ENCODE results near the gene KRTAP10-1. TPM values are rescaled to one million over a fixed set of nuclear protein-coding genes. Genes with fewer than 3 reads are reported as not detected.
"Not testable (repeated sequence)": the region's sequence is repeated elsewhere in the genome, so short reads cannot be mapped to it uniquely, and the experiment has no call there.

KRTAP10-1 gene
- total RNA-seq, 1 experiment from 2014 or later = not detected

DNA sequence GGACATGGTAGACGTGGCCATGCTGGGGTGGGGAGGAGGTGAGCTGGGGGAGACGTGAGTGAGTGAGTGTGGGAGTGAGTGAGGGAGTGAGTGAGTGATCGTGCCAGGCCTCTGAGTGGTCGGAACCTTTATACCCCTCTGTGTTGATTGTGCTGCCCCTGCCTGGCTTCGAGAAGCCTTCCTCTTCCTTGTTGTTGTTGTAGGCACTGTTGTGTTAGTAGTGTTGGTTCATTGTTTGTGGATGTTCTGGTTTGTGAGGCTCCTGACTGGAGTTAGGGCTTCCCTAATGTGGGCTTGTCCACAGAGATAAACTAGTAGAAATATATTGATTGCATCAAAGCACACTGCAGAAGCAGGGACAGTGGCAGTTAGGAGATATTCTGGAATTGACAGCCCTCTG is 18.7 kb upstream of the KRTAP10-1 start, which contains the start of gene KRTAP10-3:
Gene KRTAP10-3 (minus strand): TSS at position 101 of the 400 bp plus-strand sequence. CDS start 80 bp downstream, at position 21.
- BruUV-seq (replicated peaks) = no TSS peak
- Histone ChIP-seq H3K4me1 (ENCODE audit: control insufficient read depth, insufficient read depth, low read length) (no peaks in the 10 kb centered on the region), H3K27me3 (ENCODE audit: control insufficient read depth, insufficient read depth, low read length) (no peaks in the 10 kb centered on the region), H3K4me3 (ENCODE audit: low read depth in 2 of 2, low read length in 2 of 2) (no peak within 1 kb of the TSS), H3K9me3 (ENCODE audit: control insufficient read depth, insufficient read depth, low read depth, low read length) (no peaks in the 10 kb centered on the region), H3K36me3 (ENCODE audit: control insufficient read depth, insufficient read depth, low read length) (no peaks in the 10 kb centered on the region), H3K27ac (ENCODE audit: low read length) (no peak within 1 kb of the TSS)
- DNase-seq (ENCODE audit: low read depth, low spot score) = no peak
- TF ChIP-seq TCF7L2 (IDR thresholded peaks at IDR 0.05; ENCODE audit: low read depth, low read length) (no peak), POLR2AphosphoS5 (IDR thresholded peaks at IDR 0.05; ENCODE audit: low read depth, low read length) (no peak), SIN3A (IDR thresholded peaks at IDR 0.05; ENCODE audit: borderline replicate concordance, insufficient read depth, low read depth, low read length) (no peak)
- TF ChIP-seq, protein P1, sequence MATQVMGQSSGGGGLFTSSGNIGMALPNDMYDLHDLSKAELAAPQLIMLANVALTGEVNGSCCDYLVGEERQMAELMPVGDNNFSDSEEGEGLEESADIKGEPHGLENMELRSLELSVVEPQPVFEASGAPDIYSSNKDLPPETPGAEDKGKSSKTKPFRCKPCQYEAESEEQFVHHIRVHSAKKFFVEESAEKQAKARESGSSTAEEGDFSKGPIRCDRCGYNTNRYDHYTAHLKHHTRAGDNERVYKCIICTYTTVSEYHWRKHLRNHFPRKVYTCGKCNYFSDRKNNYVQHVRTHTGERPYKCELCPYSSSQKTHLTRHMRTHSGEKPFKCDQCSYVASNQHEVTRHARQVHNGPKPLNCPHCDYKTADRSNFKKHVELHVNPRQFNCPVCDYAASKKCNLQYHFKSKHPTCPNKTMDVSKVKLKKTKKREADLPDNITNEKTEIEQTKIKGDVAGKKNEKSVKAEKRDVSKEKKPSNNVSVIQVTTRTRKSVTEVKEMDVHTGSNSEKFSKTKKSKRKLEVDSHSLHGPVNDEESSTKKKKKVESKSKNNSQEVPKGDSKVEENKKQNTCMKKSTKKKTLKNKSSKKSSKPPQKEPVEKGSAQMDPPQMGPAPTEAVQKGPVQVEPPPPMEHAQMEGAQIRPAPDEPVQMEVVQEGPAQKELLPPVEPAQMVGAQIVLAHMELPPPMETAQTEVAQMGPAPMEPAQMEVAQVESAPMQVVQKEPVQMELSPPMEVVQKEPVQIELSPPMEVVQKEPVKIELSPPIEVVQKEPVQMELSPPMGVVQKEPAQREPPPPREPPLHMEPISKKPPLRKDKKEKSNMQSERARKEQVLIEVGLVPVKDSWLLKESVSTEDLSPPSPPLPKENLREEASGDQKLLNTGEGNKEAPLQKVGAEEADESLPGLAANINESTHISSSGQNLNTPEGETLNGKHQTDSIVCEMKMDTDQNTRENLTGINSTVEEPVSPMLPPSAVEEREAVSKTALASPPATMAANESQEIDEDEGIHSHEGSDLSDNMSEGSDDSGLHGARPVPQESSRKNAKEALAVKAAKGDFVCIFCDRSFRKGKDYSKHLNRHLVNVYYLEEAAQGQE (IDR thresholded peaks at IDR 0.05; ENCODE audit: insufficient read depth in 1 of 2, low read depth in 2 of 2, low read length in 1 of 2) = no peak
- TF ChIP-seq, protein P2, sequence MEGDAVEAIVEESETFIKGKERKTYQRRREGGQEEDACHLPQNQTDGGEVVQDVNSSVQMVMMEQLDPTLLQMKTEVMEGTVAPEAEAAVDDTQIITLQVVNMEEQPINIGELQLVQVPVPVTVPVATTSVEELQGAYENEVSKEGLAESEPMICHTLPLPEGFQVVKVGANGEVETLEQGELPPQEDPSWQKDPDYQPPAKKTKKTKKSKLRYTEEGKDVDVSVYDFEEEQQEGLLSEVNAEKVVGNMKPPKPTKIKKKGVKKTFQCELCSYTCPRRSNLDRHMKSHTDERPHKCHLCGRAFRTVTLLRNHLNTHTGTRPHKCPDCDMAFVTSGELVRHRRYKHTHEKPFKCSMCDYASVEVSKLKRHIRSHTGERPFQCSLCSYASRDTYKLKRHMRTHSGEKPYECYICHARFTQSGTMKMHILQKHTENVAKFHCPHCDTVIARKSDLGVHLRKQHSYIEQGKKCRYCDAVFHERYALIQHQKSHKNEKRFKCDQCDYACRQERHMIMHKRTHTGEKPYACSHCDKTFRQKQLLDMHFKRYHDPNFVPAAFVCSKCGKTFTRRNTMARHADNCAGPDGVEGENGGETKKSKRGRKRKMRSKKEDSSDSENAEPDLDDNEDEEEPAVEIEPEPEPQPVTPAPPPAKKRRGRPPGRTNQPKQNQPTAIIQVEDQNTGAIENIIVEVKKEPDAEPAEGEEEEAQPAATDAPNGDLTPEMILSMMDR (IDR thresholded peaks at IDR 0.05) = no peak
- ATAC-seq = no peak
- intact Hi-C loops (cut with micrococcal nuclease; ENCODE audit: unreplicated experiment) = no loop called here
- in situ Hi-C loops (cut with HindIII; ENCODE audit: low pct_unique_long_range_greater_than_20kb, low sequenced_read_pairs) = no loop called here
- POLR2A ChIA-PET = no interaction called here
- CTCF ChIA-PET = no interaction called here

DNA sequence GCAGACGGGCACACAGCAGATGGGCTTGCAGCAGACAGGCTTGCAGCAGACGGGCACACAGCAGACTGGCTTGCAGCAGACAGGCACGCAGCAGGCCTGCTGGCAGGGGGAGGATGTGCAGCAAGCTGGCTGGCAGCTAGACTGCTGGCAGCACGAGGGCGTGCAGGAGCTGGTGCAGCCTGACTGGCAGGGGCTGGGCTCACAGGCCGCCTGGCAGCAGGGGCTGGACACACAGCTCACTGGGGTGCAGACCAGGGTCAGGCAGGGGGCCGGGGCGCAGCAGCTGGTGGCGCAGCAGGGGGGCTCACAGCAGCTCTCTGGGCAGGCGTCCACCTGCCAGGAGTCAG is 18.3 kb upstream of the KRTAP10-1 start:
- ATAC-seq; H3K4me1 ChIP-seq (ENCODE audit: control insufficient read depth, insufficient read depth, low read length); intact Hi-C loops (cut with micrococcal nuclease; ENCODE audit: unreplicated experiment); BruUV-seq (replicated peaks); H3K27ac ChIP-seq (ENCODE audit: low read length); in situ Hi-C loops (cut with HindIII; ENCODE audit: low pct_unique_long_range_greater_than_20kb, low sequenced_read_pairs); H3K27me3 ChIP-seq (ENCODE audit: control insufficient read depth, insufficient read depth, low read length); CTCF ChIA-PET; DNase-seq (ENCODE audit: low read depth, low spot score); POLR2A ChIA-PET; H3K36me3 ChIP-seq (ENCODE audit: control insufficient read depth, insufficient read depth, low read length); H3K4me3 ChIP-seq (ENCODE audit: low read depth in 2 of 2, low read length in 2 of 2); H3K9me3 ChIP-seq (ENCODE audit: control insufficient read depth, insufficient read depth, low read depth, low read length): not testable (repeated sequence)

DNA sequence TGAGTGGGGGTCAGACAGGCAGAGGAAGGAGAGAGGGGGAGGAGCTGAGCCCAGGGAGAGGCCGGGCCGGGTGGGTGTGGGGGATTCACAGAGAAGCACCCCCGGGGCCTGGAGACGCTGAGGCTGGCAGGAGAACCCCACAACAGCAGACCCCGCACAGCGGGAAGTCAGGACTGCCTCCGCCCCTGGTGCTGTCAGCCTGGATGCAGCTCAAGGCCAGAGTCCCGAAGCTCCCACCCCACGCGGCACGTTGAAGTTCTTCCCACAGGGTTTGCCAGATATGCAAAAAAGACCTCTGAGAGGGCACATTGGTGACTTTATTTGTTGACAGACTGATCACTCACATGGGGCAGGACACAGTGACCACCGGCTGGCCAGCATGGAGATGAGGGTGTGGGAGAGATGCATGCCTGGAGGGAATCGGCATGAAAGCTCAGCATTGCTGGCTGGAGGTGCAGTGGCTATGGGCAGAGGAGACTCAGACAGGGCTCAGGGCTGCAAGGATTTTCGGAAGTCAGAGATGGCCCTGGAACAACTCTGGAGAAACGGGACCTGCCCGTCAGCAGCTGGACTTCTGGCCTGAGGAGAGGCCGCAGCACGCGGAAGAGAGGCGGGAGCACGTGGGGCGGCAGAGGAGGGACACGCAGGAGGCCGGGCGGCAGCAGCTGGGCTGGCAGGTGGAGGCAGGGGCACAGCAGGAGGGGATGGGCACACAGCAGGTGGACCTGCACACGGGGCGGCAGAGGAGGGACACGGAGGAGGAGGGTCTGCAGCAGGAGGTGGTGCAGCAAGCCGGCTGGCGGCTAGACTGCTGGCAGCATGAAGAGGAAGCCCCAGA is 17.7 kb upstream of the KRTAP10-1 start:
- TF ChIP-seq SIN3A (IDR thresholded peaks at IDR 0.05; ENCODE audit: borderline replicate concordance, insufficient read depth, low read depth, low read length) (no peak), POLR2AphosphoS5 (IDR thresholded peaks at IDR 0.05; ENCODE audit: low read depth, low read length) (no peak), TCF7L2 (IDR thresholded peaks at IDR 0.05; ENCODE audit: low read depth, low read length) (no peak)
- TF ChIP-seq, protein P1 (IDR thresholded peaks at IDR 0.05; ENCODE audit: insufficient read depth in 1 of 2, low read depth in 2 of 2, low read length in 1 of 2) = no peak
- TF ChIP-seq, protein P2 (IDR thresholded peaks at IDR 0.05) = no peak
- Histone ChIP-seq H3K27ac (ENCODE audit: low read length) (no peak overlapping the region), H3K27me3 (ENCODE audit: control insufficient read depth, insufficient read depth, low read length) (no peaks in the 10 kb centered on the region), H3K9me3 (ENCODE audit: control insufficient read depth, insufficient read depth, low read depth, low read length) (no peaks in the 10 kb centered on the region), H3K4me3 (ENCODE audit: low read depth in 2 of 2, low read length in 2 of 2) (no peak overlapping the region), H3K4me1 (ENCODE audit: control insufficient read depth, insufficient read depth, low read length) (no peaks in the 10 kb centered on the region), H3K36me3 (ENCODE audit: control insufficient read depth, insufficient read depth, low read length) (no peaks in the 10 kb centered on the region)
- no peak for ATAC-seq
- BruUV-seq (replicated peaks) = no TSS peak
- DNase-seq (ENCODE audit: low read depth, low spot score) = no peak
- intact Hi-C loops (cut with micrococcal nuclease; ENCODE audit: unreplicated experiment) (no loop called here), in situ Hi-C loops (cut with HindIII; ENCODE audit: low pct_unique_long_range_greater_than_20kb, low sequenced_read_pairs) (no loop called here)
- CTCF ChIA-PET = no interaction called here
- POLR2A ChIA-PET = no interaction called here
